Measurements from ENCODE around the gene FAM227B.

Gene FAM227B

DNA sequence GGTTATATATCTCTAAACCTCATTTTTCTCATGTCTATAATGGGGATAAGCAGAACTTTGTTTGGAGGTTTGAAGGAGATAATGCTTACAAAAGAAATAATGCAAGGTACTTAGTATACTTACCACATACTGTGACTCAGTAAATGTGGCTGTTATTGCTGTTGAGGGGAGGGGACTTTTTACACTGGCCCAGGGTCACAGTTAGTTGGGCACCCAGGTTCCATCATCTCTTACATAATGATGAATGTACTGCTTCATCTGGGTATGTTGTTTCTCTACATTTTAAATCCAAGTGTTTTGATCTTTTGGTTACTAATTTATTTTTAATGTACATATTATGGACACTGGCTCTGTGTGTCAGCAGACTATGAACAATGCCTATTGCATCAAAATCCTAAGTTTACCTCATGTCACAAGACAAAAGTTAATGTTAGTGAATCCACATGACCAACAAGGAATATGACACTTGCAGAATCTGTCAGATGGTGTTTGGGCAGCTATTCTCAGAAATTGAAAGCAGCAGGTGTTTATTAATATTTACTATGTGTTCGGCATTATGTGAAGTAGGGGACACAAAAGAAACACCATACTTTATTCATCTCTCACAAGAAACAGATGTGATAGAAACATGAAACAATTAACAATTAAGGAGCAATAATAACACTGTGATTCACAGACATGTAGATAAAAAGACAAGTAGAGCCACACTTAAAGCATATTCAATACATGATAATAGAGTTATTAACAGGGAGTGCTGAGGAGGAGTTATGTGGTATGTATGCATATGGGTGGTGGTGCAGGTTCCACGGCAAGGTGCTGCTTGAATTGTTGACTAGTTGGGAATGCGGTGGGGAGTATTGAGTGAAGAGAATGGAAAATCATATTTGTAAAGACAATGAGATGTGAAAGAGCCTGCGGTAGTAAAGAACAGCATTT, 340.8 kb downstream of the FAM227B start:
- no peak for DNase-seq

DNA sequence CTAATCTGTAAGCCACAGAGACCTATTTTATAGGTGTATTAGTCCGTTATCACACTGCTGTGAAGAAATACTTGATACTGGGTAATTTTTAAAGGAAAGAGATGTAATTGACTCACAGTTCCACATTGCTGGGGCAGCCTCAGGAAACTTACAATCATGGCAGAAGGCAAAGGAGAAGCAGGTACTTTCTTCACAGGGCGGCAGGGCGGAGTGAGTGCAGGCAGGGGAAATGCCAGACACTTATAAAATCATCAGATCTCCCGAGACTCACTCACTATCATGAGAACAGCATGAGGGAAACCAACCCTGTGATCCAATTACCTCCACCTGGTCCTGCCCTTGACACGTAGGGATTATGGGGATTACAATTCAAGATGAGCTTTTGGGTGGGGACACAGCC, 341.9 kb downstream of the FAM227B start:
- DNase-seq: no peak

All from stimulated activated CD4-positive, alpha-beta T cell treated with anti-CD3 and anti-CD28 coated beads, Interleukin-2, amount 100 ng/mL, for 48 hours (primary cell).